WI38 (cell line): ENCODE measurements around the gene E2F1.

Experiments
- H3K4me3 ChIP-seq: 2 replicates; pipeline ENCODE4 v1.5.1; 2011; ENCODE audit warnings: low read depth, mild to moderate bottlenecking, control low read depth, low read length
- CTCF ChIP-seq: IDR thresholded peaks from 2 replicates; pipeline ENCODE4 v1.5.1; 2012; ENCODE audit warnings: low read depth, mild to moderate bottlenecking, control low read depth, low read length

E2F1 gene

GRCh38 chr20:33689973-33690372 is 3.8 kb upstream of the E2F1 start:
- no peak overlapping the region for H3K4me3 ChIP-seq
- no peak for TF ChIP-seq CTCF

GRCh38 chr20:33689493-33689892 is 3.3 kb upstream of the E2F1 start:
- no peak overlapping the region for H3K4me3 ChIP-seq
- TF ChIP-seq CTCF = no peak

- no peak for TF ChIP-seq CTCF
- no peak overlapping the region for H3K4me3 ChIP-seq
Measured at GRCh38 chr20:33688938-33689424, 2.8 kb upstream of the E2F1 start.

DNA sequence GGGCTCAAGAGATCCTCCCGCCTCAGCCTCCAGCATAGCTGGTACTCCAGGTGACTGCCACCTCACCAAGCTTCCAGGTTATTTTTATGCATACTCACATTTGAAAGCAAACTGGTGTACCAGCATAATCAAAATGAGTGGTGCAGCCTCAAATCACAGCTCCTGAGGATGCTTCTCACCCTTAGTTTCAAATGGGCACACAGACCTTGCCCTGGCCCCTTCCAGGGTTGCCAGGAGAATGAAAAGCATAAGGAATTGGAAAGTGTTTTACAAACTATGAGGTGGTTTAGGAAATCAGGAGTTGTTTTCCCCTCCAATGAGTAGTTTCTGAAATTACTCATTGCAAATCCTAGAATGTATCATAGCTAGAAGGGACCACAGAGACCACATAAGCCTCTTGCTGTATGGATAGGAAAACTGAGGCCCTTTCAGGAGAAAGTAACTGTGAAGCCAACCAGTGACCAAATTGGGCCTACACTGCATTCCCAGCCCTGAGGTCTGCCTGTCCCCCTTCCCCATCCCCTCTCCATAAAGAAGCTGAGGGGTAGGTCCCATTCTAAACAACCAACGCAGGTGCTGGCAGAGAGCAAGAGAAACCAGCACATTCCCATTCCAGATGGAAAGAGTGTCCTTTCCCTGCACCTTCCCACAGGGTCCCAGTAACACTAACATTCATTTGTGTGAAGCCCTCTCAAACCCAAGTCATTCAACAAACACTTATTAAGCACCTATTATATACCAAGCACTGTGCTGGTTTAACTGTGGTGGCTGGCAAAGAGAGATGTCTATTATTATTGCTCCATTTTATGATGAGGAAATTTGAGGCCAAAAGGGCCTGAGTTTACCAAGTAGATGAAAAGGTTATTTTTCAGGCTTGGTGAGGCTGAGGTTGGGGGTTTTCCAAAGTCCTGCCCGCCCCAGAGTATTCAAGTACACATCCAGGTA is 2.1 kb upstream of the E2F1 start:
- H3K4me3 ChIP-seq = no peak overlapping the region
- no peak for TF ChIP-seq CTCF

DNA sequence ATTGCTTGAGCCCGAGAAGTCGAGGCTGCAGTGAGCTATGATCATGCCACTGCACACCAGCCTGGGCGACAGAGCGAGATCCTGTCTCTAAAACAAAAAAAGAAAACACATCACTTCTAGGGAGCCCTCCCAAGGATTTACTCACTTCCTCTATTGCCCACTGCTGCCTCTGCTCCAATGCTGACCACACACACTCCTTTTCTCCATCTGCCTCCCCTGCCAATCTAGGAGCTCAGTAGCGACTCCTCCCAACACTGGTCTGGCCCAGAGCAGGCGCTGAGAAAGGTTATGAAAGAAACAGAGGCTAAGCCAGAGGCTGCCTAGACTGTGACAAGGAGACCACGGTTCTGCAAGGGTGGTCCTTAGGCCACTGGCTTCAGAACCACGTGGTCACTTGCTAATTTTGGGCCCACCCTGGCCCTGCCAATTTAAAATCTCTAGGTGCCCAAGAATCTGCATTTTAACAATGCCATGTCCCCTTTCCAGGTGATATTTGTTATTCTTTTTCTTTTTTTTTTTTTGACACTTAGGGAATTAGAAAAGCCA is 1.3 kb upstream of the E2F1 start:
- no peak overlapping the region for H3K4me3 ChIP-seq
- no peak for TF ChIP-seq CTCF

DNA sequence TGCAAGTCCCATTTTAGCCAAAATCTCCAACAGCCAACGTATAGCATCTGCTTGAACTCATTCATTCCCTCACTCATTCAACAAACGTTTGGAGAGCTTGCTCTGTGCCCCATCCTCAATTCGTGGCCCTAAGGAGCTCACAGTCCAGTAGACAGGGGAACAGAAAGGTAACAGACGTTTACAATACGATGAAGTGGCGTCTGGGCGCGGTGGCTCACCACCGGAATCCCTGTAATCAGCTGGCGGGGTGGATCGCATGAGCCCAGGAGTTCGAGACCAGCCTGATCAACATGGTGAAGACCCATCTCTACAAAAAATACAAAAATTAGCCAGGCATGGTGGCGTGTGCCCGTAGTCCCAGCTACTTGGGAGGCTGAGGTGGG is 790 bp upstream of the E2F1 start:
- H3K4me3 ChIP-seq = peak overlapping the region; percentile 48
- TF ChIP-seq CTCF = no peak
